Naive thymus-derived CD8-positive, alpha-beta T cell (primary cell): ENCODE data around the gene NLGN4X. TPM values are rescaled to one million over a fixed set of nuclear protein-coding genes. Genes with fewer than 3 reads are reported as not detected.
"Not testable (repeated sequence)": the region's sequence is repeated elsewhere in the genome, so short reads cannot be mapped to it uniquely, and the experiment has no call there.

Source experiments
- ATAC-seq, 2 donors: fragments of 150-1000 bp; cut with Tn5 transposase in 1 of 2; sonication (Bioruptor Pico), chemical (Tn5 transposase) in 1 of 2; 1 replicate in 1 of 2; 2 replicates in 1 of 2; pipeline ENCODE4 v1.10.0; 2021; ENCODE audit warnings: mild to moderate bottlenecking in 2 of 2, moderate library complexity in 2 of 2
- POLR2A ChIA-PET: fragments of 350-600 bp; sonication (Branson Sonifier 250); formaldehyde crosslinking; loops from one replicate; lab custom pipeline; 2021; ENCODE audit warnings: antibody characterized with exemption; lab: Charles Lee
- DNase-seq, 10 donors: peaks; one replicate each; pipeline versions ENCODE4 v3.0.0 to v3.0.0-alpha.2; 2020 to 2022
- H3K27ac Mint-ChIP-seq, 10 donors: one replicate each; pipeline ENCODE4 v1.8.0; 2020 to 2022; ENCODE audit warnings: mild to moderate bottlenecking in 10 of 10, mixed read lengths in 10 of 10, moderate library complexity in 4 of 10, inconsistent platforms in 1 of 10
- H3K27me3 Mint-ChIP-seq, 5 donors: one replicate each; pipeline ENCODE4 v1.8.0; 2021 to 2022; ENCODE audit warnings: mixed read lengths in 5 of 5
- H3K36me3 Mint-ChIP-seq, 3 donors: one replicate each; pipeline ENCODE4 v1.8.0; 2020 to 2022; ENCODE audit warnings: mixed read lengths in 3 of 3, mild to moderate bottlenecking in 2 of 3, inconsistent platforms in 1 of 3
- H3K4me1 Mint-ChIP-seq, 4 donors: one replicate each; pipeline ENCODE4 v1.8.0; 2021 to 2022; ENCODE audit warnings: mixed read lengths in 4 of 4
- H3K4me3 Mint-ChIP-seq, 10 donors: one replicate each; pipeline ENCODE4 v1.8.0; 2020 to 2022; ENCODE audit warnings: mild to moderate bottlenecking in 10 of 10, mixed read lengths in 10 of 10, moderate library complexity in 6 of 10, inconsistent platforms in 1 of 10
- H3K9me3 Mint-ChIP-seq, 9 donors: one replicate each; pipeline ENCODE4 v1.8.0; 2020 to 2022; ENCODE audit warnings: mixed read lengths in 9 of 9, mild to moderate bottlenecking in 3 of 9, inconsistent platforms in 1 of 9, moderate library complexity in 1 of 9
- polyA plus RNA-seq, 3 donors: library from polyadenylated mRNA; unstranded; fragments of 300-500 nt; fragmentation: Illumina TruSeq; gene quantifications; one replicate each; pipeline ENCODE4 v1.2.3, GENCODE V29; 2021
- total RNA-seq, 8 experiments: library from RNA in 2 of 8; stranded (reverse) in 2 of 8; gene quantifications; one replicate each; pipeline ENCODE4 v1.2.3 and lab custom pipeline; 2021 to 2026

NLGN4X gene
- total and polyA plus RNA-seq, 5 experiments from 2014 or later, result not detected

- Mint-ChIP-seq H3K36me3 (no peaks in the 10 kb centered on the region), H3K27me3 (no peaks in the 10 kb centered on the region), H3K9me3 (peaks cover 0 to 4% (median 0%) of the 10 kb centered on the region in 9 donors), H3K4me3 (no peak overlapping the region), H3K4me1 (no peaks in the 10 kb centered on the region), H3K27ac (no peak overlapping the region)
- POLR2A ChIA-PET, result no interaction called here
- ATAC-seq (no peak), DNase-seq (no peak)
These were observed 257.4 kb downstream of the NLGN4X start for GRCh38 chrX:5971300-5971699.

GRCh38 chrX:5965406-5965805 lies 263.3 kb downstream of the NLGN4X start:
- H3K27me3 Mint-ChIP-seq, result no peaks in the 10 kb centered on the region
- no peaks in the 10 kb centered on the region for H3K36me3 Mint-ChIP-seq
- H3K9me3 Mint-ChIP-seq, result peaks cover 0 to 4% (median 0%) of the 10 kb centered on the region in 9 donors
- no peak for DNase-seq
- H3K4me3 Mint-ChIP-seq, result no peak overlapping the region
- POLR2A ChIA-PET, result no interaction called here
- no peak overlapping the region for H3K27ac Mint-ChIP-seq
- no peak for ATAC-seq
- no peaks in the 10 kb centered on the region for H3K4me1 Mint-ChIP-seq

- peaks cover 0 to 4% (median 0%) of the 10 kb centered on the region in 9 donors for H3K9me3 Mint-ChIP-seq
- H3K4me3 Mint-ChIP-seq, result no peak overlapping the region
- DNase-seq (no peak), ATAC-seq (no peak)
- no peak overlapping the region for H3K27ac Mint-ChIP-seq
- no peaks in the 10 kb centered on the region for H3K36me3 Mint-ChIP-seq
- POLR2A ChIA-PET, result no interaction called here
- H3K27me3 Mint-ChIP-seq, result peaks cover 0 to 2% (median 0%) of the 10 kb centered on the region in 5 donors
- H3K4me1 Mint-ChIP-seq, result no peaks in the 10 kb centered on the region
These were observed 269.4 kb downstream of the NLGN4X start for GRCh38 chrX:5959286-5959685.

- no peaks in the 10 kb centered on the region for H3K4me1 Mint-ChIP-seq
- no peak for ATAC-seq
- H3K36me3 Mint-ChIP-seq, result no peaks in the 10 kb centered on the region
- peaks cover 0 to 2% (median 0%) of the 10 kb centered on the region in 5 donors for H3K27me3 Mint-ChIP-seq
- no peak overlapping the region for H3K27ac Mint-ChIP-seq
- POLR2A ChIA-PET, result no interaction called here
- DNase-seq, result no peak
- H3K4me3 Mint-ChIP-seq, result no peak overlapping the region
- H3K9me3 Mint-ChIP-seq, result no peaks in the 10 kb centered on the region
These were observed 270.1 kb downstream of the NLGN4X start for GRCh38 chrX:5958523-5958922.

GRCh38 chrX:5957506-5957905 lies 271.2 kb downstream of the NLGN4X start:
- POLR2A ChIA-PET, result no interaction called here
- H3K36me3 Mint-ChIP-seq, result no peaks in the 10 kb centered on the region
- H3K4me3 Mint-ChIP-seq, result no peak overlapping the region
- no peaks in the 10 kb centered on the region for H3K9me3 Mint-ChIP-seq
- H3K27ac Mint-ChIP-seq, result no peak overlapping the region
- DNase-seq (no peak), ATAC-seq (no peak)
- H3K27me3 Mint-ChIP-seq, result peaks cover 0 to 2% (median 0%) of the 10 kb centered on the region in 5 donors
- no peaks in the 10 kb centered on the region for H3K4me1 Mint-ChIP-seq

- Mint-ChIP-seq H3K27me3 (peaks cover 0 to 4% (median 0%) of the 10 kb centered on the region in 5 donors), H3K9me3 (peaks cover 0 to 9% (median 0%) of the 10 kb centered on the region in 9 donors), H3K4me1 (no peaks in the 10 kb centered on the region), H3K27ac (no peak overlapping the region), H3K36me3 (no peaks in the 10 kb centered on the region), H3K4me3 (no peak overlapping the region)
- DNase-seq (no peak), ATAC-seq (no peak)
- POLR2A ChIA-PET, result no interaction called here
These were observed 292.2 kb downstream of the NLGN4X start for GRCh38 chrX:5936438-5936837.

- no peaks in the 10 kb centered on the region for H3K4me1 Mint-ChIP-seq
- no peaks in the 10 kb centered on the region for H3K36me3 Mint-ChIP-seq
- ATAC-seq, result no peak
- H3K4me3 Mint-ChIP-seq, result no peak overlapping the region
- POLR2A ChIA-PET, result no interaction called here
- H3K9me3 Mint-ChIP-seq, result peaks cover 0 to 4% (median 0%) of the 10 kb centered on the region in 9 donors
- DNase-seq, result no peak
- no peaks in the 10 kb centered on the region for H3K27me3 Mint-ChIP-seq
- no peak overlapping the region for H3K27ac Mint-ChIP-seq
These were observed 300.4 kb downstream of the NLGN4X start for GRCh38 chrX:5928224-5928623.

GRCh38 chrX:5916945-5917344 lies 311.7 kb downstream of the NLGN4X start:
- H3K4me1 Mint-ChIP-seq, result no peaks in the 10 kb centered on the region
- peaks cover 0 to 5% (median 0%) of the 10 kb centered on the region in 9 donors for H3K9me3 Mint-ChIP-seq
- ATAC-seq, result no peak
- POLR2A ChIA-PET, result no interaction called here
- H3K36me3 Mint-ChIP-seq, result no peaks in the 10 kb centered on the region
- H3K27me3 Mint-ChIP-seq, result peaks cover 0 to 2% (median 0%) of the 10 kb centered on the region in 5 donors
- DNase-seq, result no peak
- no peak overlapping the region for H3K4me3 Mint-ChIP-seq
- no peak overlapping the region for H3K27ac Mint-ChIP-seq

- Mint-ChIP-seq H3K4me3 (no peak overlapping the region), H3K36me3 (no peaks in the 10 kb centered on the region), H3K9me3 (peaks cover 0 to 6% (median 0%) of the 10 kb centered on the region in 9 donors), H3K4me1 (no peaks in the 10 kb centered on the region), H3K27me3 (peaks cover 0 to 2% (median 0%) of the 10 kb centered on the region in 5 donors), H3K27ac (no peak overlapping the region)
- no peak for DNase-seq
- POLR2A ChIA-PET, result no interaction called here
- no peak for ATAC-seq
These were observed 312.9 kb downstream of the NLGN4X start for GRCh38 chrX:5915783-5916182.

- Mint-ChIP-seq H3K4me1 (no peaks in the 10 kb centered on the region), H3K27ac (no peak overlapping the region), H3K36me3 (no peaks in the 10 kb centered on the region), H3K4me3 (no peak overlapping the region), H3K9me3 (peaks cover 0 to 6% (median 0%) of the 10 kb centered on the region in 9 donors), H3K27me3 (no peaks in the 10 kb centered on the region)
- no peak for DNase-seq
- POLR2A ChIA-PET, result no interaction called here
- no peak for ATAC-seq
These were observed 321.5 kb downstream of the NLGN4X start for GRCh38 chrX:5907207-5907606.

GRCh38 chrX:5903586-5904190 lies 325.0 kb downstream of the NLGN4X start:
- H3K9me3 Mint-ChIP-seq, ATAC-seq, H3K36me3 Mint-ChIP-seq, POLR2A ChIA-PET, H3K4me3 Mint-ChIP-seq, H3K27me3 Mint-ChIP-seq, H3K4me1 Mint-ChIP-seq, DNase-seq, H3K27ac Mint-ChIP-seq: not testable (repeated sequence)

GRCh38 chrX:5898463-5898862 lies 330.2 kb downstream of the NLGN4X start:
- H3K27ac Mint-ChIP-seq, result no peak overlapping the region
- no peaks in the 10 kb centered on the region for H3K27me3 Mint-ChIP-seq
- POLR2A ChIA-PET, result no interaction called here
- ATAC-seq, result no peak
- DNase-seq, result no peak
- no peaks in the 10 kb centered on the region for H3K4me1 Mint-ChIP-seq
- no peak overlapping the region for H3K4me3 Mint-ChIP-seq
- no peaks in the 10 kb centered on the region for H3K36me3 Mint-ChIP-seq
- H3K9me3 Mint-ChIP-seq, result peaks cover 0 to 6% (median 0%) of the 10 kb centered on the region in 9 donors

- H3K36me3 Mint-ChIP-seq, result no peaks in the 10 kb centered on the region
- no peak overlapping the region for H3K4me3 Mint-ChIP-seq
- H3K4me1 Mint-ChIP-seq, result no peaks in the 10 kb centered on the region
- no peak overlapping the region for H3K27ac Mint-ChIP-seq
- no peak for ATAC-seq
- no peaks in the 10 kb centered on the region for H3K27me3 Mint-ChIP-seq
- H3K9me3 Mint-ChIP-seq, result peaks cover 0 to 2% (median 0%) of the 10 kb centered on the region in 9 donors
- DNase-seq, result no peak
- POLR2A ChIA-PET, result no interaction called here
These were observed 337.3 kb downstream of the NLGN4X start for GRCh38 chrX:5891378-5891777.

- no peak for ATAC-seq
- Mint-ChIP-seq H3K4me1 (no peaks in the 10 kb centered on the region), H3K27ac (no peak overlapping the region), H3K36me3 (no peaks in the 10 kb centered on the region), H3K4me3 (no peak overlapping the region), H3K27me3 (peaks cover 0 to 8% (median 0%) of the 10 kb centered on the region in 5 donors), H3K9me3 (peaks cover 0 to 5% (median 0%) of the 10 kb centered on the region in 9 donors)
- POLR2A ChIA-PET, result no interaction called here
- no peak for DNase-seq
These were observed 351.6 kb downstream of the NLGN4X start for GRCh38 chrX:5876984-5877596.
